Ovary (tissue), 9 donors: Measurements from ENCODE around the gene FHAD1. TPM values are rescaled to one million over a fixed set of nuclear protein-coding genes. Genes with fewer than 3 reads are reported as not detected.

Experiments
- DNase-seq, 5 donors: peaks; one replicate each; pipeline ENCODE4 v3.0.0-alpha.2; 2019 to 2020
- H3K27ac ChIP-seq, 2 donors: fragments of 200-600 bp; one replicate each; pipeline versions ENCODE4 v1.5.1 to v1.8.0; 2019 to 2022
- H3K27me3 ChIP-seq: fragments of 200-600 bp; one replicate; pipeline ENCODE4 v1.8.0; 2022
- H3K36me3 ChIP-seq: fragments of 200-600 bp; sonication (generic); one replicate; pipeline ENCODE4 v1.5.1; 2019
- H3K4me1 ChIP-seq: one replicate; pipeline ENCODE4 v1.8.1; 2013; ENCODE audit warnings: mild to moderate bottlenecking, moderate library complexity; ENCODE audit not compliant: insufficient read depth
- H3K4me3 ChIP-seq: fragments of 200-600 bp; sonication (generic); one replicate; pipeline ENCODE4 v1.5.1; 2017
- H3K9me3 ChIP-seq, 2 donors: fragments of 200-600 bp in 1 of 2; sonication (generic) in 1 of 2; one replicate each; pipeline versions ENCODE4 v1.5.1 to v1.8.1; 2013 to 2019; ENCODE audit warnings: mild to moderate bottlenecking in 1 of 2, moderate library complexity in 1 of 2
- EP300 ChIP-seq: sonication (generic); formaldehyde crosslinking; IDR thresholded peaks from one replicate; pipeline ENCODE4 v1.6.1; 2017; ENCODE audit warnings: antibody characterized with exemption
- POLR2A ChIP-seq: fragments of 450-650 bp; IDR thresholded peaks from one replicate; pipeline ENCODE4 v1.6.1; 2017; ENCODE audit warnings: antibody characterized with exemption, mild to moderate bottlenecking, moderate library complexity
- WGBS, 3 donors: extraction: QIAGEN DNeasy Blood & Tissue Kit in 1 of 3; methylation state at CpG; one replicate each; pipeline versions ENCODE4 v1.1.5 to v1.1.7; 2013 to 2017; 5-methylcytosine and 5-hydroxymethylcytosine counted together
- intact Hi-C, 4 donors: fragments of 100-400 bp; cut with DNase I; formaldehyde crosslinking; loops; one replicate each; pipeline versions ENCODE4 v1.11.0 to v1.15.1; 2022 to 2023
- polyA plus RNA-seq, 2 donors: library from polyadenylated mRNA; stranded (reverse); fragments of 200-250 nt in 1 of 2; fragments of 350-450 nt in 1 of 2; fragmentation: Illumina TruSeq in 1 of 2; extraction: RNeasy Lipid Tissue Mini Kit (QIAGEN cat#74804) in 1 of 2; gene quantifications; one replicate each; pipeline ENCODE4 v1.2.3, GENCODE V29; 2013 to 2014
- total RNA-seq, 7 donors: library from RNA; depleted of rRNA in 2 of 7; stranded (reverse); fragments of >200 nt in 2 of 7; fragmentation: NEBNext Ultra II Directional in 3 of 7; extraction: Animal tissue kit (Norgen Biotek cat#: 25700) in 3 of 7; gene quantifications; one replicate each; pipeline versions ENCODE4 v1.1.0 to v1.2.4, GENCODE V29; 2016 to 2023
- TF ChIP-seq, protein P1 (sequence below), 3 donors: fragments of 450-650 bp in 2 of 3; fragments of 200-600 bp in 1 of 3; IDR thresholded peaks; one replicate each; pipeline versions ENCODE4 v1.5.1 to v1.8.0; 2016 to 2022; ENCODE audit warnings: antibody characterized with exemption in 3 of 3, mild to moderate bottlenecking in 1 of 3
- donor health status: DM: no; HTN: no; CAD: no; lungs with moderate emphysema.
- donor health status: DM: no; HTN: no; CAD: no.
- donor health status: Bipolar disorder and iron deficiency.
- donor health status: DM: yes; HTN: yes; CAD: no.
- donor health status: DM: no; HTN: no; CAD: no.
- donor health status: DM: yes; HTN: yes; CAD: no.

Gene FHAD1
- total and polyA plus RNA-seq, 9 donors, result 0.40 to 23.0 (median 1.4) TPM

DNA sequence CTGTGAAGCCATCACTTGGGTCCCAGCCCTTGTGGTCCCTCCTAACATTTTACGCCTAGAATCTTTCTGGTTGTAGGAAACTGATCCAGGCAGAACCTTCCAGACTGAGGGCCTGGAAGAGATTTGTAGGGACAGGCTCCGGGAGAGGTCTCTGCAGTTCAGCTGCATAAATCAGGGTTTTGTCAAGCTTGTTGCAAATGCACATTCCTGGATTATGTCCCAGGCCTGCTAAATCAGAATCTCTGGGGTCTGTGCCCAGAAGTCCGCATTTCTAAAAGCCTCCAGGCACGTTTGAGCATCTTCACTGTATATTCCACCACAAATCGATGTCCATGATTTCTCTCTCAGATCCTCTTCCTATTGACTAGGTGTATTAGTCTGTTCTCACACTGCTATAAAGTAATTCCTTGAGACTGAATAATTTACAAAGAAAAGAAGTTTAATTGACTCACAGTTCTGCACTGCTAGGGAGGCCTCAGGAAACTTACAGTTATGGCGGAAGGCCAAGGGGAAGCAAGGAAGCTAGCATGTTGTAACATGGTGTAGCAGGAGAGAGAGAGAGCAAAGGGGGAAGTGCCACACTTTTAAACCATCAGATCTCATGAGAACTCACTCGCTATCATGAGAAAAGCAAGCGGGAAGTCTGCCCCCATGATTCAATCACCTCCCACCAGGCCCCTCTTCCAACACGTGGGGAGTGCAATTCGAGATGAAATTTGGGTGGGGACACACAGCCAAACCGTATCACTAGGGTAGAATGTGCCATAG is 1.2 kb upstream of the FHAD1 start:
- Histone ChIP-seq H3K4me1 (peaks cover 11% of the 10 kb centered on the region), H3K27ac (no peak overlapping the region), H3K27me3 (no peaks in the 10 kb centered on the region), H3K4me3 (no peak overlapping the region), H3K9me3 (no peaks in the 10 kb centered on the region), H3K36me3 (no peaks in the 10 kb centered on the region)
- peak in 2 of 5 donors; percentile 39 to 51 for DNase-seq
- TF ChIP-seq POLR2A, result no peak
- TF ChIP-seq, protein P1, sequence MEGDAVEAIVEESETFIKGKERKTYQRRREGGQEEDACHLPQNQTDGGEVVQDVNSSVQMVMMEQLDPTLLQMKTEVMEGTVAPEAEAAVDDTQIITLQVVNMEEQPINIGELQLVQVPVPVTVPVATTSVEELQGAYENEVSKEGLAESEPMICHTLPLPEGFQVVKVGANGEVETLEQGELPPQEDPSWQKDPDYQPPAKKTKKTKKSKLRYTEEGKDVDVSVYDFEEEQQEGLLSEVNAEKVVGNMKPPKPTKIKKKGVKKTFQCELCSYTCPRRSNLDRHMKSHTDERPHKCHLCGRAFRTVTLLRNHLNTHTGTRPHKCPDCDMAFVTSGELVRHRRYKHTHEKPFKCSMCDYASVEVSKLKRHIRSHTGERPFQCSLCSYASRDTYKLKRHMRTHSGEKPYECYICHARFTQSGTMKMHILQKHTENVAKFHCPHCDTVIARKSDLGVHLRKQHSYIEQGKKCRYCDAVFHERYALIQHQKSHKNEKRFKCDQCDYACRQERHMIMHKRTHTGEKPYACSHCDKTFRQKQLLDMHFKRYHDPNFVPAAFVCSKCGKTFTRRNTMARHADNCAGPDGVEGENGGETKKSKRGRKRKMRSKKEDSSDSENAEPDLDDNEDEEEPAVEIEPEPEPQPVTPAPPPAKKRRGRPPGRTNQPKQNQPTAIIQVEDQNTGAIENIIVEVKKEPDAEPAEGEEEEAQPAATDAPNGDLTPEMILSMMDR (IDR thresholded peaks at IDR 0.05), result no peak
- TF ChIP-seq EP300, result no peak
- intact Hi-C loops, result no loop called here
- 39 to 57% (median 53%) methylated on average over 11 of the region's 11 CpGs for WGBS, 3 donors

DNA sequence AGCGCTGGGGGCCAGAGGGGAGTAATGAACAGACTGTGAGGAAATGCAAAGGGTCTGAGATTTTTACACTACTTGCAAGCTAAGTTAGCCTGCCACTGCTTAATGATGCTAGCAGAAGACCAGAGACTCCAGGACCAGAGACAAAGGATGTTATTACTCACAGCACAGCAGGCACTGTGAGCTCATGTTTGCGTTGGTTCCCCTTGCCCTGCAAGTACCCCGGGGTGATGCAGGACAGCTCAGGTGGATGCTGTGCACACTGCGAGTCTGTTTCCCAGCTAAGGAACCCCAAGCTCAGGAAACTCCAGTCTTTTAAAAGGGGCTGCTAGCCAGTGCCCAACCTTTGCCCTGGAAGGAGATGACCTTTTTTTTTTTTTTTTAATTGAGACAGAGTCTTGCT is 1.2 kb downstream of the FHAD1 start:
- no peak overlapping the region for H3K4me3 ChIP-seq
- no peaks in the 10 kb centered on the region for H3K9me3 ChIP-seq
- H3K27me3 ChIP-seq, result no peaks in the 10 kb centered on the region
- H3K36me3 ChIP-seq, result no peaks in the 10 kb centered on the region
- TF ChIP-seq EP300, result no peak
- no peak overlapping the region for H3K27ac ChIP-seq
- no peak for DNase-seq
- H3K4me1 ChIP-seq, result peaks cover 11% of the 10 kb centered on the region
- intact Hi-C loops, result no loop called here
- WGBS, 3 donors, result 91 to 93% (median 91%) methylated on average over 4 of the region's 4 CpGs

DNA sequence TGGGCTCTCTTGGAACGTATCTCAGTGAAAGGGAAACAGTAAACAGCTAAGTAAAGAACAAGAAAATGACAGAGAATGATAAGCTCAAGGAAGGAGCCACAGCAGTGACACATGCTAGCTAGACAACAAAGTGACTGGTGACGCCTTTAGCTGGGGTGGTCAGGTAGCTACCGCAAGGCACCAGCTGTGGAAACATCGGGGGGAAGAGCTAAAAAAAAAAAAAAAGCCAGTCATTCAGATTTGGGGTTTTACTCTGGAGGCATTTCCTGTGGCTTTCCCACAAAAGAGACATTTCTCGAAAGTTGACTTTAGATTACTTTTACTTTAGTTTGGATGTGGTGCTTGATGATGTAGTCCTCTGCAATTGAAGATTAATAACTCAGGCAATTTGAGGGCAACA is 2.1 kb downstream of the FHAD1 start:
- Histone ChIP-seq H3K4me1 (peaks cover 11% of the 10 kb centered on the region), H3K9me3 (no peaks in the 10 kb centered on the region), H3K36me3 (no peaks in the 10 kb centered on the region), H3K27ac (no peak overlapping the region), H3K27me3 (no peaks in the 10 kb centered on the region), H3K4me3 (no peak overlapping the region)
- no peak for DNase-seq
- intact Hi-C loops, result no loop called here
- TF ChIP-seq POLR2A (no peak), EP300 (no peak)
- TF ChIP-seq, protein P1 (IDR thresholded peaks at IDR 0.05), result no peak
- WGBS, 3 donors, result 42 to 68% (median 67%) methylated on average over 5 of the region's 5 CpGs

DNA sequence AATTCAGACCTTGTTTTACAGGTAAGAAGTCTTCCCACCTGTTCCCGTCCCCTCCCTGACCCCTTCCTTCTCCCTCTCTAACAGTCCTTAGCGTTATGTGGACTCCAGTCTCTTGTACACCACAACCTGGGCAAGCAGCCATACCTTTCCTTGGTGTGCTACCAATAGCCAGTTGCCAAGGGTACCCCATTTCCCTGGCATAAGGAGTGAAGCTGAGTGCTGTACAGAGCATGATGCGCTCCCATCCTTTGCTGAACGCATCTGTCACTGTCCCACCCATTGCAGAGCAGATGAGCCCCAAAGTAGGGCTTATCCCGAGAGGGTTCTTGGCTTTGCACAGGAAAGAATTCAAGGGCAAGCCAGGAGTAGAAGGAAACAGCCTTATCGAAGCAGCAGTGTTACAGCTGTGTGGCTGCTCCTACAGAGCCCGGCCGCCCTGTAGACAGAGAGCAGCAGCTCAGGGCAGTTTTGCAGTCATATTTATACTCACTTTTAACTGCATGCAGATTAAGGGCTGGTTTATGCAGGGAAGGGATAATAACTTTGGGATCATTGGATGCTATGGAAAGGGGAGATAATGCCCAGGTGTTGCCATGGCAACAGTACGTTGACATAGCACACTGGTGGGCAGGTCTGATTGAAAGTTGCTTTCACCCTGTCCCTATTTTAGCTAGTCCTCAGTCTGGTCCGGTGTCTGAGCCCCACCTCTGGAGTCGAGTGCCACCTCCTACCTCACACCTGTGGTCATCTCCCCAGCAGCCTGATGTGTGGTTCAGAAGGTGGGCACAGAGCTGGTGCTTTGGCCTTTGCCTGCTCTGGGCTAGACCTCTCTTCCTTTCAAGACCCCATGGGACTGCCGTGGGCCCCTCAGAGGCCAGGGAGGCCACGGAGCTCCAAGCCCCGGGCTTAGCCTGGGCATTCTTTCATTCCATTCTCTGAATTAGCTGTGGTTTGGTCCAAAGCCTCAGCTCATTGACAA is 5.1 kb downstream of the FHAD1 start:
- H3K4me3 ChIP-seq, result no peak overlapping the region
- WGBS, 3 donors, result 57 to 78% (median 66%) methylated on average over 14 of the region's 14 CpGs
- H3K9me3 ChIP-seq, result no peaks in the 10 kb centered on the region
- peaks cover 6% of the 10 kb centered on the region for H3K4me1 ChIP-seq
- DNase-seq, result no peak
- no peaks in the 10 kb centered on the region for H3K27me3 ChIP-seq
- no peak for TF ChIP-seq EP300
- TF ChIP-seq POLR2A, result no peak
- TF ChIP-seq, protein P1 (IDR thresholded peaks at IDR 0.05), result no peak
- H3K27ac ChIP-seq, result no peak overlapping the region
- intact Hi-C loops, result no loop called here
- H3K36me3 ChIP-seq, result no peaks in the 10 kb centered on the region
